ENCODE measurements around the gene JUNB.

Gene JUNB

GRCh38 chr19:12840091-12841079 is 49.1 kb downstream of the JUNB start:
- DNase-seq (ENCODE audit: extremely low read depth, low read depth), result no peak
- no peak for TF ChIP-seq CTCF (IDR thresholded peaks at IDR 0.05; ENCODE audit: low read depth, low read length)

DNA sequence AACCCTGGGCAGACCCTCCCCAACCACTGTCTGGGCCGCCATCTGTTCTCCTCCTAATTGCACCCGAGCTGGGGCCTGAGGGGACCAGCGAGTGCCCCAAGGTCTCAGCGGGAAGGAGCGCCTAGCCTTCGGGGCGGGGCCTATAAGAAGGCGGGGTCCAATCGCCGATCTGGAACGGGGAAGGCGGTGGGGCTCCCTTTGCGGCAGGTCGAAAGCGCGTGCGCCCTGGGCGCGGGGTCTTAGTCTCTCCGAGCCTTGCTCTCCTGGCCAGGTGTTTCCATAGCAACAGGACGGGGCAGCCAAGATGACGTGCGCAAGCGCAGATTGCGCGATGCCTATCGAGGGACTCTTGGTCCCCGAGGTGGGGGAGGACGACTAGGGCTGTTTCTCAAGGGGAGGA is 49.8 kb downstream of the JUNB start:
- TF ChIP-seq CTCF (IDR thresholded peaks at IDR 0.05; ENCODE audit: low read depth, low read length), result no peak

DNA sequence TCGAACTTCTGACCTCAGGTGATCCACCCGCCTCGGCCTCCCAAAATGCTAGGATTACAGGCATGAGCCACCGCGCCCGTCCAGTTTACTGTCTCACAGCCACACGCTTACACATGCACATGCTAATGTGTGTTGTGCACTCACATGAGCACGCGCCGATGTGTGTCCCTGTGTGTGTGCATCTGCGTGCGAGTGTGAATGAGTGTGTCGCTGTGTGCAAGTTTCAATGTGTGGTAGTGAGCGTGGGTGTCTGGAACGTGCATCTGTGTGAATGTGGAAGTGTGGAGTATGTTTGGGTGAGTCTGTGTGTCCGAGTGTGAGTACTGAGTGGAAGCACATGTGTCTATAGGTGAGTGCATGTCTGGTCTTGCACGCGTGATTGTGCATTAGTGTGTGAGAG is 51.2 kb downstream of the JUNB start:
- TF ChIP-seq CTCF (IDR thresholded peaks at IDR 0.05; ENCODE audit: low read depth, low read length), result no peak
- DNase-seq (ENCODE audit: extremely low read depth, low read depth), result no peak

More for the DNA sequence above, 49.8 kb downstream of the JUNB start:
- DNase-seq (ENCODE audit: extremely low read depth, low read depth), result no peak

All from AG09319 (cell line).